Mesenchymal stem cell (in vitro differentiated cells and primary cell): ENCODE results near the gene HDAC1.
"Not testable (repeated sequence)": the region's sequence is repeated elsewhere in the genome, so short reads cannot be mapped to it uniquely, and the experiment has no call there.

ENCODE experiments used
- DNase-seq: peaks from one replicate; pipeline ENCODE4 v3.0.0-alpha.2; 2013
- H2AFZ ChIP-seq: one replicate; pipeline ENCODE4 v1.6.1; 2013; ENCODE audit warnings: low read depth, mild to moderate bottlenecking, control low read depth, inconsistent platforms, low read length, moderate library complexity
- H2AK5ac ChIP-seq: 2 replicates; pipeline ENCODE4 v1.6.1; 2013; ENCODE audit warnings: low read length, moderate library complexity, mild to moderate bottlenecking, inconsistent platforms; ENCODE audit not compliant: severe bottlenecking
- H2BK120ac ChIP-seq: one replicate; pipeline ENCODE4 v1.6.1; 2013; ENCODE audit warnings: low read depth, mild to moderate bottlenecking, inconsistent platforms, low read length, moderate library complexity
- H2BK12ac ChIP-seq, 2 experiments: one replicate each; pipeline ENCODE4 v1.6.1; 2013; ENCODE audit warnings: inconsistent platforms in 2 of 2, low read length in 2 of 2, mild to moderate bottlenecking in 2 of 2, moderate library complexity in 2 of 2, control low read depth in 1 of 2
- H2BK15ac ChIP-seq: one replicate; pipeline ENCODE4 v1.6.1; 2013; ENCODE audit warnings: mild to moderate bottlenecking, low read depth, inconsistent platforms; ENCODE audit not compliant: poor library complexity, severe bottlenecking
- H2BK5ac ChIP-seq: 2 replicates; pipeline ENCODE4 v1.6.1; 2013; ENCODE audit warnings: low read depth, mild to moderate bottlenecking, low read length, control low read depth, inconsistent platforms; ENCODE audit not compliant: poor library complexity, severe bottlenecking
- H3K14ac ChIP-seq, 2 experiments: one replicate each; pipeline ENCODE4 v1.6.1; 2013; ENCODE audit warnings: inconsistent platforms in 2 of 2, low read length in 2 of 2, control low read depth in 1 of 2, mild to moderate bottlenecking in 1 of 2, moderate library complexity in 1 of 2
- H3K18ac ChIP-seq, 2 experiments: one replicate each; pipeline ENCODE4 v1.6.1; 2013; ENCODE audit warnings: inconsistent platforms in 2 of 2, low read length in 2 of 2, control low read depth in 1 of 2, low read depth in 1 of 2, mild to moderate bottlenecking in 1 of 2
- H3K23ac ChIP-seq, 2 experiments: one replicate each; pipeline ENCODE4 v1.6.1; 2013; ENCODE audit warnings: inconsistent platforms in 2 of 2, low read length in 2 of 2, mild to moderate bottlenecking in 2 of 2, moderate library complexity in 2 of 2, control low read depth in 1 of 2
- H3K27ac ChIP-seq: 2 replicates; pipeline ENCODE4 v1.5.1; 2013; ENCODE audit warnings: mild to moderate bottlenecking, moderate library complexity, low read length, control low read depth, inconsistent platforms; ENCODE audit not compliant: poor library complexity, severe bottlenecking
- H3K27me3 ChIP-seq, 2 experiments: 2 replicates each; pipeline versions ENCODE4 v1.6.1 to v1.7.0; 2013; ENCODE audit warnings: low read length in 2 of 2, mild to moderate bottlenecking in 2 of 2, moderate library complexity in 2 of 2, control low read depth in 1 of 2, inconsistent platforms in 1 of 2; ENCODE audit not compliant: control insufficient read depth in 1 of 2, insufficient read depth in 1 of 2
- H3K36me3 ChIP-seq, 2 experiments: 2 replicates each; pipeline versions ENCODE4 v1.6.1 to v1.7.0; 2013; ENCODE audit warnings: low read length in 2 of 2, control low read depth in 1 of 2, inconsistent platforms in 1 of 2, low read depth in 1 of 2, mild to moderate bottlenecking in 1 of 2; ENCODE audit not compliant: insufficient read depth in 2 of 2, control insufficient read depth in 1 of 2
- H3K4ac ChIP-seq, 2 experiments: one replicate each; pipeline ENCODE4 v1.6.1; 2013; ENCODE audit warnings: inconsistent platforms in 2 of 2, low read length in 2 of 2, mild to moderate bottlenecking in 2 of 2, moderate library complexity in 2 of 2, control low read depth in 1 of 2, low read depth in 1 of 2
- H3K4me1 ChIP-seq: 2 replicates; pipeline ENCODE4 v1.6.1; 2013; ENCODE audit warnings: low read depth, low read length, control low read depth; ENCODE audit not compliant: control insufficient read depth, insufficient read depth
- H3K4me2 ChIP-seq: 2 replicates; pipeline ENCODE4 v1.6.1; 2013; ENCODE audit warnings: low read length, mild to moderate bottlenecking, inconsistent platforms; ENCODE audit not compliant: poor library complexity, severe bottlenecking
- H3K4me3 ChIP-seq, 2 experiments: 2 replicates each; pipeline versions ENCODE4 v1.5.1 to v1.7.0; 2013; ENCODE audit warnings: low read length in 2 of 2, mild to moderate bottlenecking in 2 of 2, control low read depth in 1 of 2, low read depth in 1 of 2; ENCODE audit not compliant: insufficient read depth in 1 of 2
- H3K79me1 ChIP-seq: replicated peaks from 2 replicates; pipeline ENCODE4 v1.6.1; 2013; ENCODE audit warnings: mild to moderate bottlenecking, control low read depth, low read length, inconsistent platforms; ENCODE audit not compliant: poor library complexity, severe bottlenecking
- H3K9ac ChIP-seq: 2 replicates; pipeline ENCODE4 v1.7.0; 2013; ENCODE audit warnings: mild to moderate bottlenecking, low read length, moderate library complexity
- H3K9me3 ChIP-seq: 2 replicates; pipeline ENCODE4 v1.7.0; 2013; ENCODE audit warnings: mild to moderate bottlenecking, low read length; ENCODE audit not compliant: control insufficient read depth
- H4K8ac ChIP-seq: one replicate; pipeline ENCODE4 v1.6.1; 2013; ENCODE audit warnings: inconsistent platforms, mild to moderate bottlenecking, low read length, moderate library complexity
- H4K91ac ChIP-seq: one replicate; pipeline ENCODE4 v1.6.1; 2013; ENCODE audit warnings: mild to moderate bottlenecking, low read length, inconsistent platforms
- WGBS: methylation state at CpG from one replicate; pipeline ENCODE4 v1.1.7; 2013; ENCODE audit warnings: mixed read lengths; 5-methylcytosine and 5-hydroxymethylcytosine counted together

Gene HDAC1

DNA sequence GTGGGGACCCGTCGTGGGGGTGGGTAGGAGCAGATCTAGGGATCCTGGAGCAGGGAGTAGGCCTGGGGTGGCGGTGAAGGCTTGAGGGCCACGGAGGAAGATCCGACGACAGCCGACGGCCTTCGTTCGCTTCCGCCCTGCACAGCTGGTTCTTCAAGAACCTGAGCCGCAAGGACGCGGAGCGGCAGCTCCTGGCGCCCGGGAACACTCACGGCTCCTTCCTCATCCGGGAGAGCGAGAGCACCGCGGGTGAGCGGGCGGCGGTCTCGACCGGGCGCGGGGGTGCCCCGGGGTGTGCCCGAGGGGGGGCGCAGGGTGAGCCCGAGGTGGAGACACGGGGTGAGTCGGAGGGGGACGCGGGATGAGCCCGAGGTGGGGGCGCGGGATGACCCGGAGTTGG lies 16.5 kb upstream of the HDAC1 start:
- H3K23ac ChIP-seq: no peak overlapping the region
- H3K36me3 ChIP-seq: no peaks in the 10 kb centered on the region
- no peak overlapping the region for H3K18ac ChIP-seq
- no peak overlapping the region for H3K9ac ChIP-seq
- no peak overlapping the region for H3K27ac ChIP-seq
- no peak overlapping the region for H3K4me3 ChIP-seq
- H2BK15ac ChIP-seq: no peak overlapping the region
- no peak overlapping the region for H2BK5ac ChIP-seq
- no peak overlapping the region for H3K4me2 ChIP-seq
- peaks cover 13 to 79% of the 10 kb centered on the region in 2 experiments for H3K27me3 ChIP-seq
- H3K14ac ChIP-seq: no peak overlapping the region
- no peaks in the 10 kb centered on the region for H3K9me3 ChIP-seq
- no peak overlapping the region for H2BK120ac ChIP-seq
- no peak for DNase-seq
- 72% methylated on average over 41 of the region's 41 CpGs for WGBS
- no peak overlapping the region for H2AFZ ChIP-seq
- H4K91ac ChIP-seq: no peak overlapping the region
- H3K4me1 ChIP-seq: peaks cover 8% of the 10 kb centered on the region
- H2BK12ac ChIP-seq: no peak overlapping the region
- H2AK5ac ChIP-seq: no peak overlapping the region
- no peak overlapping the region for H3K4ac ChIP-seq
- no peaks in the 10 kb centered on the region for H3K79me1 ChIP-seq
- H4K8ac ChIP-seq: no peak overlapping the region

DNA sequence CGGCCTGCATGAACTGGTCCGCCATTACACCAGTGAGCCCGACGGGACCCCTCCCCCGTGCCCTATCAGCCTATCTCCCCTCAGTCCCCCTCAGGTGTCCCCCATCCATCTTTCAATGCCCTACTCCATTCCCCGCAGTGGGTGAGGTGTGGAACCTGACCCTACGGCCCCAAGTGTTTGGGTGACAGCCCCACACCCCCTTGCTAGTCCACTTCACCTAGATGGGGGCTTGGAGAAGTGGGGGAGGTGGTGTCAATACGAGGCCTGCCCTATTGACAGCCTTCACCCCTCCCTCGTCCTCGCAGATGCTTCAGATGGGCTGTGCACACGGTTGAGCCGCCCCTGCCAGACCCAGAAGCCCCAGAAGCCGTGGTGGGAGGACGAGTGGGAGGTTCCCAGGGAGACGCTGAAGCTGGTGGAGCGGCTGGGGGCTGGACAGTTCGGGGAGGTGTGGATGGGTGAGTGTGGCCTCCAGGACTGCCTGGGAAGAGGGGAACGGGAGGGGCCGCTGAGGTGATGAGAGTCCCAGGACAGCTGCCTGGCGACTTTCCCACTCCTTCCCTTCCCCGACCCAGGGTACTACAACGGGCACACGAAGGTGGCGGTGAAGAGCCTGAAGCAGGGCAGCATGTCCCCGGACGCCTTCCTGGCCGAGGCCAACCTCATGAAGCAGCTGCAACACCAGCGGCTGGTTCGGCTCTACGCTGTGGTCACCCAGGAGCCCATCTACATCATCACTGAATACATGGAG lies 15.7 kb upstream of the HDAC1 start:
- Histone ChIP-seq H3K4me2 (no peak overlapping the region), H2BK120ac (no peak overlapping the region), H3K79me1 (no peaks in the 10 kb centered on the region), H3K9me3 (no peaks in the 10 kb centered on the region), H3K27me3 (peaks cover 13 to 76% of the 10 kb centered on the region in 2 experiments), H3K36me3 (no peaks in the 10 kb centered on the region), H2AFZ (no peak overlapping the region), H2BK15ac (no peak overlapping the region), H4K8ac (no peak overlapping the region), H3K4me1 (peaks cover 8% of the 10 kb centered on the region), H3K18ac (no peak overlapping the region), H3K9ac (no peak overlapping the region), H2AK5ac (no peak overlapping the region), H2BK5ac (no peak overlapping the region), H3K14ac (no peak overlapping the region), H3K4me3 (no peak overlapping the region), H4K91ac (no peak overlapping the region), H3K23ac (no peak overlapping the region), H2BK12ac (no peak overlapping the region), H3K27ac (no peak overlapping the region), H3K4ac (no peak overlapping the region)
- DNase-seq: no peak
- WGBS: 91% methylated on average over 30 of the region's 30 CpGs

DNA sequence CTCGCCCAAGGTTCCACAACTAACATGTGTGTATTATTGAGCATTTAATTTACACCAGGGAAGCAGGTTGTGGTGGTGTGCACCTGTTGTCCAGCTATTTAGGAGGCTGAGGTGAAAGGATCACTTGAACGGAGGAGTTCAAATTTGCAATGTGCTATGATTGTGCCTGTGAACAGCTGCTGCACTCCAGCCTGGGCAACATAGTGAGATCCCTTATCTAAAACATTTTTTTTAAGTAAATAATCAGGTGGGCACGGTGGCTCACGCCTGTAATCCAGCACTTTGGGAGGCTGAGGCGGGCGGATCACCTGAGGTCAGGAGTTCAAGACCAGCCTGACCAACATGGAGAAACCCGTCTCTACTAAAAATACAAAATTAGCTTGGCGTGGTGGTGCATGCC lies 7.1 kb upstream of the HDAC1 start:
- not testable (repeated sequence) for H3K27ac ChIP-seq, H3K4ac ChIP-seq, H2BK120ac ChIP-seq, H3K18ac ChIP-seq, H3K36me3 ChIP-seq, H2AK5ac ChIP-seq, H3K23ac ChIP-seq, H3K14ac ChIP-seq, H3K9ac ChIP-seq, DNase-seq, H2BK15ac ChIP-seq, H4K8ac ChIP-seq, H2BK5ac ChIP-seq, H3K4me1 ChIP-seq, H2AFZ ChIP-seq, H3K27me3 ChIP-seq, H3K4me3 ChIP-seq, H3K9me3 ChIP-seq, H3K4me2 ChIP-seq, H2BK12ac ChIP-seq, H3K79me1 ChIP-seq, H4K91ac ChIP-seq
- 94% methylated on average over 8 of the region's 8 CpGs for WGBS

DNA sequence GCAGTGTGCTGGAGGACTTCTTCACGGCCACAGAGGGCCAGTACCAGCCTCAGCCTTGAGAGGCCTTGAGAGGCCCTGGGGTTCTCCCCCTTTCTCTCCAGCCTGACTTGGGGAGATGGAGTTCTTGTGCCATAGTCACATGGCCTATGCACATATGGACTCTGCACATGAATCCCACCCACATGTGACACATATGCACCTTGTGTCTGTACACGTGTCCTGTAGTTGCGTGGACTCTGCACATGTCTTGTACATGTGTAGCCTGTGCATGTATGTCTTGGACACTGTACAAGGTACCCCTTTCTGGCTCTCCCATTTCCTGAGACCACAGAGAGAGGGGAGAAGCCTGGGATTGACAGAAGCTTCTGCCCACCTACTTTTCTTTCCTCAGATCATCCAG lies 6.2 kb upstream of the HDAC1 start:
- no peak overlapping the region for H2AFZ ChIP-seq
- H2BK12ac ChIP-seq: no peak overlapping the region
- H3K4me3 ChIP-seq: no peak overlapping the region
- no peak overlapping the region for H2BK15ac ChIP-seq
- no peak overlapping the region for H3K18ac ChIP-seq
- H2AK5ac ChIP-seq: no peak overlapping the region
- no peak overlapping the region for H3K4me2 ChIP-seq
- no peaks in the 10 kb centered on the region for H3K9me3 ChIP-seq
- H4K8ac ChIP-seq: no peak overlapping the region
- no peak overlapping the region for H4K91ac ChIP-seq
- no peak overlapping the region for H3K14ac ChIP-seq
- no peak overlapping the region for H3K9ac ChIP-seq
- H3K27me3 ChIP-seq: no peaks in the 10 kb centered on the region
- H3K27ac ChIP-seq: no peak overlapping the region
- no peaks in the 10 kb centered on the region for H3K79me1 ChIP-seq
- H3K36me3 ChIP-seq: no peaks in the 10 kb centered on the region
- no peaks in the 10 kb centered on the region for H3K4me1 ChIP-seq
- no peak overlapping the region for H2BK5ac ChIP-seq
- 94% methylated on average over 3 of the region's 3 CpGs for WGBS
- no peak for DNase-seq
- H3K23ac ChIP-seq: no peak overlapping the region
- H3K4ac ChIP-seq: no peak overlapping the region
- no peak overlapping the region for H2BK120ac ChIP-seq
